Mammary epithelial cell (primary cell): ENCODE measurements around the gene CLDN9.

Experiments used
- EZH2 ChIP-seq: IDR thresholded peaks from 2 replicates; pipeline ENCODE4 v1.6.1; 2012; ENCODE audit warnings: low read length, inconsistent platforms, borderline replicate concordance
- TF ChIP-seq, protein P1 (sequence below), 2 donors: IDR thresholded peaks in 1 of 2; conservative IDR thresholded peaks in 1 of 2; 2 replicates each; pipeline ENCODE4 v1.5.1; 2011 to 2012; ENCODE audit warnings: inconsistent platforms in 2 of 2, low read length in 2 of 2, mild to moderate bottlenecking in 2 of 2, control low read depth in 1 of 2, low read depth in 1 of 2; ENCODE audit not compliant: insufficient read depth in 1 of 2; ENCODE audit errors: extremely low read depth in 1 of 2

DNA sequence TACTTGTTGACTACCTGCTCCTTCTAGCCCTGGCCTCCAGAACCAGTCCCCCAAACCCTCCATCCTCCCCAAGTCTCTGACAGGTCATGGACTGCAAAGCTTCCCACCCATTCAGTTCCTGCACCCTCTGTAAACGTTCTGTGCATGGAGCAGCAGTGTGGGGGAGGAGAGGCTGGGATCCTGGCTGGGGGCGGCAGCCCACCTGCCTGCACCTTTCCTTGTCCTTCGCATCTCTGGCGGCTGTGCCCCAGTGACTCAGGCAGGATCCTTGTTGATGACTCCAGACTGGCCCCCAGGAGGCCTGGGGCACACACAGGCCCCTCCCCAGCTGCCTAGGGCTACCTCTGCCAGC, 30.8 kb upstream of the CLDN9 start:
- TF ChIP-seq, protein P1, sequence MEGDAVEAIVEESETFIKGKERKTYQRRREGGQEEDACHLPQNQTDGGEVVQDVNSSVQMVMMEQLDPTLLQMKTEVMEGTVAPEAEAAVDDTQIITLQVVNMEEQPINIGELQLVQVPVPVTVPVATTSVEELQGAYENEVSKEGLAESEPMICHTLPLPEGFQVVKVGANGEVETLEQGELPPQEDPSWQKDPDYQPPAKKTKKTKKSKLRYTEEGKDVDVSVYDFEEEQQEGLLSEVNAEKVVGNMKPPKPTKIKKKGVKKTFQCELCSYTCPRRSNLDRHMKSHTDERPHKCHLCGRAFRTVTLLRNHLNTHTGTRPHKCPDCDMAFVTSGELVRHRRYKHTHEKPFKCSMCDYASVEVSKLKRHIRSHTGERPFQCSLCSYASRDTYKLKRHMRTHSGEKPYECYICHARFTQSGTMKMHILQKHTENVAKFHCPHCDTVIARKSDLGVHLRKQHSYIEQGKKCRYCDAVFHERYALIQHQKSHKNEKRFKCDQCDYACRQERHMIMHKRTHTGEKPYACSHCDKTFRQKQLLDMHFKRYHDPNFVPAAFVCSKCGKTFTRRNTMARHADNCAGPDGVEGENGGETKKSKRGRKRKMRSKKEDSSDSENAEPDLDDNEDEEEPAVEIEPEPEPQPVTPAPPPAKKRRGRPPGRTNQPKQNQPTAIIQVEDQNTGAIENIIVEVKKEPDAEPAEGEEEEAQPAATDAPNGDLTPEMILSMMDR (conservative IDR thresholded peaks at IDR 0.05 in 1 of 2, IDR thresholded peaks at IDR 0.05 in 1 of 2; ENCODE audit: extremely low read depth in 1 of 2, insufficient read depth in 1 of 2, low read depth in 1 of 2, low read length in 2 of 2): no peak
- TF ChIP-seq EZH2: no peak
